Measurements from ENCODE around the gene SLC17A9. TPM values are rescaled to one million over a fixed set of nuclear protein-coding genes. Genes with fewer than 3 reads are reported as not detected.

SLC17A9 gene
- total and polyA plus RNA-seq, 2 of the 8 experiments (the other 6 are each of a cell fraction or from before 2014, with no cell fraction given): 23.5 to 35.2 TPM

- TF ChIP-seq TCF12 (IDR thresholded peaks at IDR 0.05; ENCODE audit: low read depth, low read length) (no peak), SUZ12 (IDR thresholded peaks at IDR 0.05; ENCODE audit: low read length) (no peak), CHD7 (IDR thresholded peaks at IDR 0.05; ENCODE audit: insufficient replicate concordance, low read length) (no peak), KDM1A (IDR thresholded peaks at IDR 0.05; ENCODE audit: borderline replicate concordance, low read length) (no peak), SAP30 (IDR thresholded peaks at IDR 0.05; ENCODE audit: insufficient read depth, insufficient replicate concordance, low read length) (no peak)
Observed at GRCh38 chr20:62975812-62976508, 23.5 kb downstream of the SLC17A9 start (continued).

Data from H1 (cell line).